ENCODE measurements around the gene CCL22. TPM values are rescaled to one million over a fixed set of nuclear protein-coding genes. Genes with fewer than 3 reads are reported as not detected.

CCL22 gene
- total RNA-seq, 3 donors from 2014 or later: 0.16 to 0.51 (median 0.41) TPM

DNA sequence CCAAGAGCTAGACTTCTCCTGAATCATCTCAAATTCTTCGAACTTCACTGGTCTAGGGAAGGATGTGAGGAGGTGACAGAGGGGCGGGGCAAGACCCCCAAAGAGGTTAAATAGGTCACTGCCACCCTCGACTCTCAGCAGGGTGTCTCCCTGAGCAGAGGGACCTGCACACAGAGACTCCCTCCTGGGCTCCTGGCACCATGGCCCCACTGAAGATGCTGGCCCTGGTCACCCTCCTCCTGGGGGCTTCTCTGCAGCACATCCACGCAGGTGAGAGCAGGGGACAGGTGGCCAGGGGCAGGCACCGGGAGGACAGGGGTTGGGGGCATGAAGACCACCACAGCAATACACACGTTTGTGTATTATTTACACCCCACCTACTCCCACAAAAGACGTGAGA, 55.1 kb downstream of the CCL22 start:
- H3K4me1 ChIP-seq (ENCODE audit: low read depth): peaks cover 10% of the 10 kb centered on the region
- intact Hi-C loops (cut with DNase I, micrococcal nuclease): no loop called here
- no peak for DNase-seq
- H3K36me3 ChIP-seq (ENCODE audit: low read depth): no peaks in the 10 kb centered on the region
- ATAC-seq: no peak
- TF ChIP-seq, protein P1, sequence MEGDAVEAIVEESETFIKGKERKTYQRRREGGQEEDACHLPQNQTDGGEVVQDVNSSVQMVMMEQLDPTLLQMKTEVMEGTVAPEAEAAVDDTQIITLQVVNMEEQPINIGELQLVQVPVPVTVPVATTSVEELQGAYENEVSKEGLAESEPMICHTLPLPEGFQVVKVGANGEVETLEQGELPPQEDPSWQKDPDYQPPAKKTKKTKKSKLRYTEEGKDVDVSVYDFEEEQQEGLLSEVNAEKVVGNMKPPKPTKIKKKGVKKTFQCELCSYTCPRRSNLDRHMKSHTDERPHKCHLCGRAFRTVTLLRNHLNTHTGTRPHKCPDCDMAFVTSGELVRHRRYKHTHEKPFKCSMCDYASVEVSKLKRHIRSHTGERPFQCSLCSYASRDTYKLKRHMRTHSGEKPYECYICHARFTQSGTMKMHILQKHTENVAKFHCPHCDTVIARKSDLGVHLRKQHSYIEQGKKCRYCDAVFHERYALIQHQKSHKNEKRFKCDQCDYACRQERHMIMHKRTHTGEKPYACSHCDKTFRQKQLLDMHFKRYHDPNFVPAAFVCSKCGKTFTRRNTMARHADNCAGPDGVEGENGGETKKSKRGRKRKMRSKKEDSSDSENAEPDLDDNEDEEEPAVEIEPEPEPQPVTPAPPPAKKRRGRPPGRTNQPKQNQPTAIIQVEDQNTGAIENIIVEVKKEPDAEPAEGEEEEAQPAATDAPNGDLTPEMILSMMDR (IDR thresholded peaks at IDR 0.05): no peak
- H3K4me3 ChIP-seq: no peak overlapping the region
- no peaks in the 10 kb centered on the region for H3K9me3 ChIP-seq

Other genes with a start within 250 kb of the CCL22 start
- gene PSME3IP1, start 172.7 kb upstream of the CCL22 start, total RNA-seq: 100 to 1,000 TPM in 2 of 3 donors, 10 to 100 TPM in 1; 97.9 to 138 (median 114) TPM
- gene RSPRY1, start 172.5 kb upstream of the CCL22 start, total RNA-seq: 10 to 100 TPM; 40.6 to 44.1 (median 42.0) TPM
- gene ARL2BP, start 113.5 kb upstream of the CCL22 start, total RNA-seq: 10 to 100 TPM; 29.2 to 39.7 (median 35.4) TPM
- 1 to 10 TPM; 2.8 to 8.6 (median 4.3) TPM for gene PLLP, start 74.1 kb upstream of the CCL22 start, total RNA-seq
- 10 to 100 TPM in 1 of 3 donors, 1 to 10 TPM in 2; 2.6 to 10.5 (median 3.5) TPM for gene CX3CL1, start 13.7 kb downstream of the CCL22 start, total RNA-seq
- not detected for gene CCL17, start 46.0 kb downstream of the CCL22 start, total RNA-seq
- 10 to 100 TPM; 43.2 to 63.7 (median 53.8) TPM for gene CIAPIN1, start 88.6 kb downstream of the CCL22 start, total RNA-seq
- gene COQ9, start 88.7 kb downstream of the CCL22 start, total RNA-seq: 100 to 1,000 TPM in 2 of 3 donors, 10 to 100 TPM in 1; 98.0 to 147 (median 109) TPM
- gene POLR2C, start 103.9 kb downstream of the CCL22 start, total RNA-seq: 10 to 100 TPM; 50.0 to 51.3 (median 51.0) TPM
- gene DOK4, start 127.7 kb downstream of the CCL22 start, total RNA-seq: 100 to 1,000 TPM in 2 of 3 donors, 10 to 100 TPM in 1; 68.4 to 143 (median 101) TPM
- gene CCDC102A, start 177.8 kb downstream of the CCL22 start, total RNA-seq: 10 to 100 TPM in 1 of 3 donors, 1 to 10 TPM in 2; 1.2 to 16.2 (median 2.5) TPM
- 1 to 10 TPM in 2 of 3 donors, under 1 TPM in 1; 0.51 to 1.6 (median 1.1) TPM for gene ADGRG5, start 183.9 kb downstream of the CCL22 start, total RNA-seq

Data from mucosa of descending colon (tissue), 3 donors.